ENCODE results near the gene DIAPH1.

DIAPH1 gene

GRCh38 chr5:141634720-141635119 lies 15.9 kb upstream of the DIAPH1 start:
- Histone ChIP-seq H3K27me3 (no peaks in the 10 kb centered on the region), H3K9me3 (no peaks in the 10 kb centered on the region), H3K4me1 (peaks cover 3% of the 10 kb centered on the region), H3K36me3 (peaks cover 12% of the 10 kb centered on the region), H3K4me3 (ENCODE audit: low read depth, low read length) (no peak overlapping the region)
- DNase-seq = no peak
- no peak for TF ChIP-seq CTCF (IDR thresholded peaks at IDR 0.05; ENCODE audit: low read depth, low read length)

- no peak for DNase-seq
- H3K4me1 ChIP-seq = peaks cover 3% of the 10 kb centered on the region
- peaks cover 12% of the 10 kb centered on the region for H3K36me3 ChIP-seq
- TF ChIP-seq CTCF (IDR thresholded peaks at IDR 0.05; ENCODE audit: low read depth, low read length) = no peak
- H3K4me3 ChIP-seq (ENCODE audit: low read depth, low read length) = no peak overlapping the region
- H3K9me3 ChIP-seq = no peaks in the 10 kb centered on the region
- no peaks in the 10 kb centered on the region for H3K27me3 ChIP-seq
Observed at GRCh38 chr5:141633871-141634561, 15.2 kb upstream of the DIAPH1 start.

- no peak for DNase-seq
- TF ChIP-seq CTCF (IDR thresholded peaks at IDR 0.05; ENCODE audit: low read depth, low read length) = no peak
- peaks cover 21% of the 10 kb centered on the region for H3K36me3 ChIP-seq
- no peak overlapping the region for H3K4me3 ChIP-seq (ENCODE audit: low read depth, low read length)
- no peaks in the 10 kb centered on the region for H3K9me3 ChIP-seq
- H3K4me1 ChIP-seq = peaks cover 3% of the 10 kb centered on the region
- no peaks in the 10 kb centered on the region for H3K27me3 ChIP-seq
Observed at GRCh38 chr5:141632650-141633049, 13.8 kb upstream of the DIAPH1 start.

GRCh38 chr5:141630570-141631140 lies 11.9 kb upstream of the DIAPH1 start:
- TF ChIP-seq CTCF (IDR thresholded peaks at IDR 0.05; ENCODE audit: low read depth, low read length) = no peak
- Histone ChIP-seq H3K27me3 (no peaks in the 10 kb centered on the region), H3K4me1 (peaks cover 3% of the 10 kb centered on the region), H3K9me3 (no peaks in the 10 kb centered on the region), H3K36me3 (peaks cover 27% of the 10 kb centered on the region), H3K4me3 (ENCODE audit: low read depth, low read length) (no peak overlapping the region)
- DNase-seq = no peak

- Histone ChIP-seq H3K36me3 (peaks cover 36% of the 10 kb centered on the region), H3K4me3 (ENCODE audit: low read depth, low read length) (no peak overlapping the region), H3K9me3 (no peaks in the 10 kb centered on the region), H3K4me1 (peaks cover 3% of the 10 kb centered on the region), H3K27me3 (no peaks in the 10 kb centered on the region)
- no peak for TF ChIP-seq CTCF (IDR thresholded peaks at IDR 0.05; ENCODE audit: low read depth, low read length)
- no peak for DNase-seq
Observed at GRCh38 chr5:141628175-141628788, 9.5 kb upstream of the DIAPH1 start.

GRCh38 chr5:141623611-141624010 lies 4.8 kb upstream of the DIAPH1 start:
- no peaks in the 10 kb centered on the region; the same call in 1 of the 2 replicates for H3K4me1 ChIP-seq
- no peak for TF ChIP-seq CTCF (IDR thresholded peaks at IDR 0.05; ENCODE audit: low read depth, low read length)
- no peak overlapping the region for H3K4me3 ChIP-seq (ENCODE audit: low read depth, low read length)
- H3K27me3 ChIP-seq = no peaks in the 10 kb centered on the region
- no peak for DNase-seq
- peaks cover 26% of the 10 kb centered on the region for H3K36me3 ChIP-seq
- no peaks in the 10 kb centered on the region for H3K9me3 ChIP-seq

Data from BE2C (cell line).